Measurements from ENCODE around the gene ADRM1.

Gene ADRM1, protein sequence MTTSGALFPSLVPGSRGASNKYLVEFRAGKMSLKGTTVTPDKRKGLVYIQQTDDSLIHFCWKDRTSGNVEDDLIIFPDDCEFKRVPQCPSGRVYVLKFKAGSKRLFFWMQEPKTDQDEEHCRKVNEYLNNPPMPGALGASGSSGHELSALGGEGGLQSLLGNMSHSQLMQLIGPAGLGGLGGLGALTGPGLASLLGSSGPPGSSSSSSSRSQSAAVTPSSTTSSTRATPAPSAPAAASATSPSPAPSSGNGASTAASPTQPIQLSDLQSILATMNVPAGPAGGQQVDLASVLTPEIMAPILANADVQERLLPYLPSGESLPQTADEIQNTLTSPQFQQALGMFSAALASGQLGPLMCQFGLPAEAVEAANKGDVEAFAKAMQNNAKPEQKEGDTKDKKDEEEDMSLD

DNA sequence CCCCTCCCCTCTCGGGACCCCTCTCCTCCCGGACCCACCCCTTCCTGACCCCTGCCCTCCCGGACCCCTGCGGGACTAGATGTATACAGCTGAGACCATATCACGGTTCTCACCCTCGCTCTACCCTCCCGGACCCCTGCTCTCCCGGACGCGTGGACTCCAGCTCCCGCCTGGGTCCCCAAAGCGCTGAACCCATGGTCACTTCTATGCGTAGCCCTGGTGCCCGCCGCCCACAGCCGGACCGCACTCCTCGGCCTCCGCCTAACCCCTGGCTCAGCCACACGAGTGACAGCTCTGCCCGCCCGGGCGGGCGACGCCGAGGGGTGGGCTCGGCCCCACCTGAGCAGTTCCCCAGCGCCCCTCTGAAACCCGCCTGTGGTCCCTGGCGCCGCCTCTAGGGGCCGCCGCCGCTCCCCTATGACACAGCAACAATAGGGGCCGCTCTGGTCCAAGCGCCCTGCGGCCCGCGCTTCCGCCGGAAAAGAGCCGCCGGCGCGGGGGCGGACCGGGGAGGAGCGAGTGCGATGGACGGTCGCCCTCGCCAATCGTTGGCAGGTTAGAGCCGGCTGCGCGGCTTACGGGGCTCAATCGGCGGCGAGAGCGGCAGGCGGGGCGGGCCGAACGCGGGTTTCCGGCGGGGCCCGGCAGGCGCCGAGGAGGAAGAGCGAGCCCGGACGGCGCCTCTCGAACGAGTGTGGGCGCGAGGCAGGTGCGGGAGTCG lies at the start of gene ADRM1:
TSS of gene ADRM1 (plus strand) at position 657 of the 721 bp plus-strand sequence. CDS start 572 bp downstream, outside the sequence.
- no peak for FAIRE-seq

DNA sequence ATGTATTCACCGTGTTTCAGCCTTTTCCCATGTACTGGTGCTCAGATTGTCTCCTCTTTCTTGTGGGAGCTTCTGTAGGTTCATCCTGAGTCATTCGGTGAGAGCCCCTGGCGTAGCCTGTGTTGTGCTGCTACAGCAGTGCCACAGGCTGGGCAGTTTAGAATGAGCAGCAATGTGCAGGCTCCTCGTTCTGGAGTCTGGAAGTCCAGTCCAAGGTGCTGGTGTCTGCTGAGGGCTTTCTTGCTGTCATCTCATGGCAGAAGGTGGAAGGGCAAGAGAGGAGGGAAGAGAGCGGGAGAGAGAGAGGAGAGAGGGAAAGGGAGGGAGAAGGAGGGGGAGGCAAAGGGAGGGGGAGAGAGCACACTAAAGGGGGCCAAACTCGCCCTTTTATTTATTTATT lies 49.4 kb upstream of the ADRM1 start:
- no peak for FAIRE-seq

DNA sequence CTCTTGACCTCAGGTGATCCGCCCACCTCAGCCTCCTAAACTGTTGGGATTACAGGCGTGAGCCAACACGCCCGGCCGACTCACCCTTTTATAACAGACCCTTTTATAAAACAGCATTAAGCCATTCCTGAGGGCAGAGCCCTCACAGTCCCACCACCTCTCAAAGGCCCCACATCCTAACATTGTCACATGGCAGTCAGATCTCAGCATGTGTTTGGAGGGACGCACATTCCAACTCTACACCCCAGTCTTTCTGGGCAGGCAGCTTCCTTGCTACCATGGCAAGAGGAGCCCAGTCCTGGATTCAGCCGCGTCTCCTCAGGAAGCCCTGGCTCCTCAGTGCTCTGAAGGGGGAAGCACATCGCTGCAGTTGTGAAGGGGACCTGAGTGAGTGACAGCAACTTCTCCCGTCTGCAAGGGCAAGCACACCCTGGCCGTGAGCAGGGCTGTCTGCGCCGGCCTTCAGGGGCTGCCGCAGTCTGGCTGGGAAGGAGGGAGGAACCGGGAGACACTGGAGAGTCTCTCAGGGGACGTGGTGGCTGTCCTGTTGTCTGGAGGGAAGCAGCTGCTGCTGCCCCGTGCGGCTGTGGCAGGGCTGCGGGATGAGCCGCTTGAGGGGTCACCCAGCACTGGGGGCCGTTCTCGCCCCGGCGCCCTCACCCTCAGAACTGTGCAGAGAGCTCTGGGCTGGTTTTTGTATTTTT lies 48.6 kb upstream of the ADRM1 start:
- FAIRE-seq, result no peak

DNA sequence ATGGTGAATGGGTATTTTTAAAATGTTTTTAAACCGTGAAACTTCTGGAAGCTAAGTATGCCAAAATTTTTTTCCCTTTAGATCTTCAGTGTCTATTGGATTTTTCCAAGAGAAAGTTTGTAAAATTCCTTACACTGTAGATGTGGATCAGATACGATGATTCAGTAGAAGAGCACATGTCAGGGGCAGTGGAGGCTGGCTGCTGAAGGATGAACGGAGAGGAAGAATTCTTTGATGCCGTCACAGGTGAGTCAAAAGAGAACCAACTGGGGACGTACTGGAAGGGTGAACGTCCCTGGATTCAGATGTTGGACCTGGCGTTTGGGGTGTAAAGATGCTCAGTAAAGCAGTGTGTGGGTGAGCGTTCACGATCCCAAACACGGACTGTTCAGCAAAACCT lies 46.8 kb upstream of the ADRM1 start:
- FAIRE-seq, result no peak

DNA sequence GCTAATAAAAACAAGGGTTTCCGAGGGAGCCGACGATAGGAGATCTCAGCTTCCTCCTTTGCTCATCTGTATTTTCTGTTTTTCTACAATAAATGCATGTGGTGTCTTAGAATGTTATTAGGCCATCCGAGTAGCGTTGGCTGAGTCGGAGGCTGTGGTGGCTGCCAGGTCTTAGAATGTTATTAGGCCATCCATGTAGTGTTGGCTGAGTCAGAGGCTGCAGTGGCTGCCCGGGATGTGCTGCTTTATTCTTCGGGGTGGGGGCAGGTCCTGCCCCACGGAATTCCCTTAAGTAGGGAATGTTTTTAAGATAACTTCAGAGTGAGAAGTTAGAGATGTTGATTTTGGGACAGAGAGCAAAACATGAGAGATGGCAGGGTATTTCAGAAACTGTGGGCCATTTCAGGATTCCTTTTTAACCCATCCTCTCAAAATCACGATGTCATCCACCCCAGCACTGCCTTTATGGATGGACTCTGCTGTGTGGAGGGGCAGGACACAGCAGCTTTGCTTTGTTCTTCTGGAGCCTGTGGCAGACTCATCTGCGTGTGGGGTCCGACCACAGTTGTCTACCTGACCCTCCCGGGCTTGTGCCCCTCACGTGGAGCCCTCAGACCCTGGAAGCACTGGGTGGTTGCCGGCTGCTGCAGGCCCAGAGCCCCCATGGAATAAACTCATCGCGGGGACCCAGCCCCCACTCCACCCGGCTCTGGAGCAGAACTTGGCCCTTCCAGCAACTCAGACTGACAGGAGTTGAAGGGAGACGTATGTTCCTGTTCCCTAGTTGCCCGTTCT lies 44.1 kb upstream of the ADRM1 start:
- no peak for FAIRE-seq

DNA sequence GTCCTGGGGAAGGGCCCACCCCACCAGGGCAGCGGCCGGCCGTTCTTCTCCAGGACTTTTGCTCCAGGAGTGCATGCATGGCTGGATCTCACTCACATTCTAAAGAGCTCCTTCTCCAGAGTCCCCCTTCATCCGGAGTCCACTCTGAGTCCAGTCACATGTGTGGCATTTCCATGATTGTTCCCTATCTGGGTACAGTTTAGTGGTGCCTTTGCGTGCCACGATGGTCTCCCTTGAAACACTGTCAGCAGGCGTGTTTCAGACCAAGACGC lies 43.6 kb upstream of the ADRM1 start:
- no peak for FAIRE-seq

DNA sequence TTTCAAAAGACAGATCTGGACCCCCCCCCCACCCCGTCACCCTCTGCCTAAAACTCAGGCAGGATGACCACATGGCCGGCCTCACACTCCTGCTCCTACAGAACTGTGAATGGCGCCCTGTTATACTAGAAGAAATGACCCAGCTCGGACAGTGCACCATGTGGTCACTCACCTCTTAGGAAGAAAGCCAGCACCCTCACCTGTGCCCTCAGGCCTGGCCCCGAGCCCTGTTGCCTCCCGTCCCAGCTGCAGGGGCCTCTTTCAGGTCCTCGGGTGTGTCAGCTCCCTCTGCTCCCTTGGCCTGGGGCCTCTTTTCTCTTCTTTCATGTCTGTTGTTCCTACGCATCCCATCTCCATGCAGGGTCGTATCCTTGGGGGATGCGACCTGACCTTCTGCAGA lies 40.7 kb upstream of the ADRM1 start:
- FAIRE-seq, result no peak

DNA sequence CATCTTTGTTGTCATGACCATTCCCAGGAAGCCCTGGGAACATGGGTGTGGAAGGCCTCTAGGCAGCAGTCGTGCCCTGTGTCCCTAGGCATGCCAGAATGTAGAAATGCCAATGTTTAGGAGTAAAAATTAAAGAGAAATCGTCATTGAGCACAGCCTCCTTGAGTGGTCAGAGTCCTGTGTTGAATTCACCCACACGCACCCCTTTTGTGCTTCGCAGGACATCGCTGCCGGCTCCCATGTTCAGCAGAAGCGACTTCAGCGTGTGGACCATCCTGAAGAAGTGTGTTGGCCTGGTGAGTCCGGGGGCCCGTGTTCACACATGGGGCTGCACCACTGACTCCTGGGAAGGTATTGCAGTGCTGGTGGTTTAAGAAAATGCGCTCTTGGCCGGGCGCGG lies 39.4 kb upstream of the ADRM1 start:
- no peak for FAIRE-seq

DNA sequence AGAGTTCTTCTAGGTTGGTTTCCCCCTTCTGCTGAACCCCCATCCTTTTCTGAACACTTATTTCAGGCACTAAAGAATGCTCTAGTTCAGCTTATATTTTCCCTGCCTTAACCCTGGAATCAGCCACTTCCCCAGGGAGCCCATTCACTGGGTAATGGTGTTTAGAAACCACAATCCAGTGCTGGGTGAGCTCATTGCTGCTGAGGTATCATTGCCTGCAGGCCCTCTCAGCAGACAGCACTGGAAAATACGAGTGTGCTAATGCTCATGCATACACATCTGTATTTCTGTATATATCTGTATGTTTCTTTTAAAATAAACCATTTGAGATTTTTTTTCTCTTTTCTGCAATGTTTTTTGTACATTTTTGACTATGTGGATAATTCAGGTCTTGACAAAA lies 37.4 kb upstream of the ADRM1 start:
- no peak for FAIRE-seq

DNA sequence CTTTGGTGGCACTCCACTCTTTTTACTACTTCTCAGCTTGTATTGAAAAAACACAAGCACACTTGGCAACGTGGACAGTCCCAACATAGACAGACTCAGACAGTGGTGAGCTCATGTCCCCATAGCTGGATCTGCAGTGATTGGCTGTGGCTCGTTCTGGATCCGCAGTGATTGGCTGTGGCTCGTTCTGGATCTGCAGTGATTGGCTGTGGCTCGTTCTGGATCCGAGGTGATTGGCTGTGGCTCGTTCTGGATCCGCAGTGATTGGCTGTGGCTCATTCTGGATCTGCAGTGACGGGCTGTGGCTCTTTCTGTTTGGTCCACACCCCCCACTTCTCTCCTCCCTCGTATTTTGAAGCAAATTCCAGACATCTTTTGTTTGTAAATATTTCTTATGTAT lies 36.5 kb upstream of the ADRM1 start:
- no peak for FAIRE-seq

DNA sequence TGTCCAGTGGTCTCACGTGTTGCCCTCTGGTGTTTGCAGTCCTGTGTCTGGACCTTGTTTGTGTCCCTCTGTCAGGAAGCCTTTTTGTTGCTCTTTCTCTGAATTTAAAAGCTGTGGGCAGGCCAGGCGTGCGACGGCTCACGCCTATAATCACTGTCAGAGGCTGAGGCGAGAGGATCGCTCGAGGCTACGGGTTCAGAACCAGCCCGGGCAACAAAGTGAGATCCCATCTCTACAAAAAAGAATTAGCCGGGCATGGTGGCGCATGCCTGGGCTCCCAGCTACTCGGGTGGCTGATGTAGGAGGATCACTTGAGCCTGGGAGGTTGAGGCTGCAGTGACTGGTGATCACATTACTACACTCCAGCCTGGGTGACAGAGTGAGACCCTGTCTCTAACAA lies 35.9 kb upstream of the ADRM1 start:
- no peak for FAIRE-seq

DNA sequence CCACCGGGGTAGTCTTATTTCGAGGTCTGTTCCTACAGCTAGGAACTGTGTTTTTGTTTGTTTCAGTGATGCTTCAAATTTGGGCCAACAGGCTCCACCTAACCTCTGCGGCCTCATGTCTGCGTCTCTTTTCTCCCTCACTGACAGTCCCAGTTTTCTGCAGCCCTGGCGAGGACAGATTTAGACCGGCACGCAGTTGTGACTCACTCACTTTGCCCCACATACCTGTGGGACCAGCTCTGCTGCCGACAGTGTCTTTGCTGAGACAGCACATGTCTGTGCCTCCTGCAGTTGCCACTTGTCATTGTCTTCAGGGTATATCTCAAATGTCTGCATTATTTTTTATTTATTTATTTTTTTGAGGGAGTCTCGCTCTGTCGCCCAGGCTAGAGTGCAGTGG lies 35.3 kb upstream of the ADRM1 start:
- no peak for FAIRE-seq

DNA sequence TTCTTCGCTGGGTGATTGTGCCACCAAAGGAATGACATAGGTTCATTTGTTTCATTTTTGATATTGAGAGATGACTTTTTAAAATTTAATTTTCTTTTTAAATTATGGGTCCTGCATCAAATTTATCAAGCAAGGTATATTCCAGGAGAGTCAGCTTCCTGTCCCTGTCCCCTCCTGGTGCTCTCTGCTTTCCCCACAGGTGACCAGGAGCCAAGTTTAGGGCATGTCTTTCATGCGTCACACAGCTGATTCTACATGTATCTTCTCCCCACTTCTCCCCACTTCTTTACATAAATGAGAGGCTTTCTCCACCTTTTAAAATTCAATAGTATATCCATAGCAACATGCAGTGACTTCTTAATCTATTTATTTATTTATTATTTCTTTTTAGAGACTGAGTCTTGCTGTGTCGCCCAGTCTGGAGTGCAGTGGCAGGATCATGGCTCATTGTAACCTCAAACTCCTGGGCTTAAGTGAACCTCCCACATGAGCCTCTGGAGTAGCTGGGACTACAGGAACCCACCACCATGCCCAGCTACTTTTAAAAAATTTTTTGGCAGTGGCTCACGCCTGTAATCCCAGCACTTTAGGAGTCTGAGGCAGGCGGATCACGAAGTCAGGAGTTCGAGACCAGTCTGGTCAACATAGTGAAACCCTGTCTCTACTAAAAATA lies 34.4 kb upstream of the ADRM1 start:
- no peak for FAIRE-seq

DNA sequence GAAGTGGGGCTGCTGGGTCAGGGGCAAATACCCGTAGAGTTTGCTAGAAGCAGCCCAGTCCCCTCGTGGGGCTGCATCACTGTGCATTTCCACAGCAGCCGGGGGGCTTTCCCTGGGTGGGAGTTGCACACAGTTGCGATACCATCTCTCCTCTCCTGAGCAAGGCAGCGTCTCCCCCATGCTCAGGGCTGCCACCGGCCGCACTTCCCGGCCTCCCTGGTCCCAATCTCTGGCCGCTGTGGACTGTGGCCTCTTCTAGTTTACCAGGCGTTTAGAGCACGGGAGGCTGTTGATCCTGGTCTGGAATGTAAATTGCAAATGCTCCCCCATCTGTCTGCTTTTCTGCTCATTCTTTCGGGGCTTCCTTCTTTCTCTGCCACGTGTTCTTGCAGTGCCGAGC lies 33.4 kb upstream of the ADRM1 start:
- FAIRE-seq, result no peak

DNA sequence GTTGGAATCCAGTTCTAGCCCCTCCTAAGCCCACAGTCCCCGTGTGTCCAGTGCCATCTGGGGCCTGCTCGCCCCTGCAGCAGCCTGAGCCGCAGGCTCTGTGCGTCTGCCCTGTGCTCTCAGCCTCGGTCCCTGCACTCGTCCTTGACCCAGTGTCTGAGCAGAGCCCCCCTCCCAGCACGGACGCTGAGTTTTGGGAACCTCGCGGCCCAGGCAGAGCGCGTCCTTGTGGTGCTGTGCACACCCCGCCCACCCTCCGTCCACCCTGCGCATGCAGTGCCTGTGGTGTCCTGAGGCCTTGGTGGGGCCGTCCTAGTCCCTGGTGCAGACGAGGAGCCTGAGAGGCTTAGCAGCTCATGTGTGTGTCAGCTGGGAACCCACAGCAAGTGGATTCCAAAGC lies 32.9 kb upstream of the ADRM1 start:
- no peak for FAIRE-seq

DNA sequence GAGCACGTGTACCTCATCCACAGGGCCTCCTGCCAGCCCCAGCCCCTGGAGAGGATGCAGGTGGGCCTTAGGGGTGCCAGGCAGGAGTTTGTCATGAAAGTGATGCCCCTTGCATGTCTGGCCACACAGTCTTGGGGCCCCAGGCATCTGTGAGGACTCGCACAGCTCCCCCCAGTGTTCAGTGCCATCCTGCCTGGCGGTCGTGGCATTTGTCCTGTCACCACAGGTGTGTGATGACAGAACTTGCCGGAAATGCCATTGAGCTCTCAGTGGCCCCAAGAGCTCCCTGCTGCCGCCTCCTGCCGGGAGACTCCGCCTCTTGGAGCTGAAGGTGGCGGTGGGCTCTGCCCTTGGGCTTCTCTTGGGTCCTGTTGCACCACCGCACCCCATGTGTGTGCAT lies 30.6 kb upstream of the ADRM1 start:
- no peak for FAIRE-seq

DNA sequence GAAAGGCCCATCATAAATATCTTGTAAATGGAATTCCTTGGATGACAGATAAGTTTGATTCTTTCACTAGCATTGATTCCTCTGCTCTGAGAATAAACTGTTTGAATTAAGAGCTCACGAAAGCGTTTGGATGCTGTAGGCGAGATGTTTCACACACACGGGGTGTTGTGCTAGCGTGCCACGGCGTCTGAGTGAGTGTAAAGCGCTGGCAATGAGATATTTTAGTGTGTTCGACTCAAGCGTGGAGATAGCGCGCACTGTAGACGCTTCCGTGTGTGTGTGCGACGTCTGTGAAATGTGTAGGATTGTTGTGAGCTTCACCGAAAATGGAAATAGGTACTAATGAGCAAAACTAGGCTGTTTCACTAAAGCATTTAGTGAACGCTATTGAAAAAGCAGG lies 29.4 kb upstream of the ADRM1 start:
- no peak for FAIRE-seq

DNA sequence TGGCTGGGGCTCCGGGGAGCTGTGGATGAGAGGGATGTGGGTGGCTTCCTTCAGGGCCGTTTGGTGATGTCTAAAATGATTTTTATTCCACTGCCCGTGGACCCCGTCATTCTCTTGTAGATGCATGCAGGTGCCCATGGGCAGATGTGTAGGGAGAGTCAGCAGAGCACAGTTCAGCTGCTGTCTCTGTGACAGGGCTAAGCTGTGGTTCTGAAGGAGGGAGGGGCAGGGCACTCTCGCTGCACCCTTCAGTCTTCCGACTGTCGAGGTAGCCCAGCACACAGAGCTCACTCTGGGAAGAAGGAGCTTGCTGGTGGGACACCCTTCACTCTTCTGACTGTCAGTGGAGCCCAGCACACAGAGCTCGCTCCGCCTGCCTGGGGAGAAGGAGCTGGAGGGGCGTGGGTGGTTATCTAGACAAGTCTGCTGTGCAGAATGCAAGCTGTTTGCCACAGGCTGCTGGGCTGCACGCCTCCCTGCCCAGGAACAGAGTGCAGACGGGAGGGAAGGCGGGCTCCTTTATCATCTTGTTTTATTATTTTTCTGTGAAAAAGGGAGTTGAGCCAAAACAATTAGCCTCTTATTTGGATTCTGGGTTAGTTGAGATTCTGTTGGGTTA lies 28.4 kb upstream of the ADRM1 start:
- no peak for FAIRE-seq

DNA sequence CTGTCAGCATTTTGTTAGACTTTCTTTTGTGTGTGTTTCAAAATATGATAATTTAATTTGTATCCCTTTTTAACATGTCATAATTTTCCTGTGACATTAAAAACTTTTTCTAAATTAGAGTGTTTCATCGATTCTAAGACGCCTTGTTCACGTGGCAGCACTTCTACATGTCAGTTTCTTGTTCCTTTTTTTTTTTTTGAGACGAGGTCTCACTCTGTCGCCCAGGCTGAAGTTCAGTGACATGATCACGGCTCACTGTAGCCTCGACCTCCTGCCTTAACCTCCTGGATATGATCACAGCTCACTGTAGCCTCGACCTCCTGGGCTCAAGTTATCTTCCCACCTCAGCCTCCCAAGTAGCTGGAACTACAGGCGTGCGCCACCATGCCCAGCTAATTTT lies 27.6 kb upstream of the ADRM1 start:
- no peak for FAIRE-seq

DNA sequence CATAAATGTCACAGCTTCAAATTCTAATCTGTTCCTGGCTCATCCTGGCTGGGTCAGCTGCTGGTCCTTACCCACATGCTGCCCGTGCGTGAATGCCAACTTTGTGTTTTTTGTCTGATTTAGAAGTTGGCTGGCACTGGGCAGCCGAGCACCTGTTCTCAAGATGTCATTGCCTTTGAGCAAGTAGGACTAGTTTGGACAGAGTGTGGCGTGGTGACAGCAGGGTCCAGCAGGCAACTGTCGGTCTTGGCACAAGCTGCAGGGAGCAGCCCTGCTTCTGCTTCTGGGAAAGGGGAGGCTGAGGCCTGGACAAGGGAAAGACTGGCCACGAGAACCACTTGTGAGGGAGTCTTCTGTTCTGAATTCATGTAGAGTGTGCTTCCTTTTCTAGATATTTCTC lies 26.4 kb upstream of the ADRM1 start:
- no peak for FAIRE-seq

DNA sequence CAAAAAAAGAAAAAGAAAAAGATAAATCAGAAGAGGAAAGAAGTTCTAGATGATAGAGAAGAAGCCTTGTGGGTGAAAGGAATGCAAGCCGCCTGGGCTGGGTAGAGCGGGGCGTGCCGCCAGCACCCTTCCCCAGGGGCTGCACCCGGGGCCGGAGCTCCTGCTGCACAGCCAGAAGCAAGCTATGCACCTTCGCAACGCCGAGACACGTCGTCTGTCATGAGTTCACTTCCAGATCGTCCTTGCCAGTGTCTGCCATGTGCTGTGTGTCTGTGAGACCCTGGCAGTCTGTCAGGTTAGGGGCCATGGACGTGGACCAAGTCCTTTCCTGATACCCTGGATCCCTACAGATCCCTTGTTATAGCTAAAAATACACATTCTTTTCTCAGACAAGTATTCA lies 25.5 kb upstream of the ADRM1 start:
- FAIRE-seq, result no peak

DNA sequence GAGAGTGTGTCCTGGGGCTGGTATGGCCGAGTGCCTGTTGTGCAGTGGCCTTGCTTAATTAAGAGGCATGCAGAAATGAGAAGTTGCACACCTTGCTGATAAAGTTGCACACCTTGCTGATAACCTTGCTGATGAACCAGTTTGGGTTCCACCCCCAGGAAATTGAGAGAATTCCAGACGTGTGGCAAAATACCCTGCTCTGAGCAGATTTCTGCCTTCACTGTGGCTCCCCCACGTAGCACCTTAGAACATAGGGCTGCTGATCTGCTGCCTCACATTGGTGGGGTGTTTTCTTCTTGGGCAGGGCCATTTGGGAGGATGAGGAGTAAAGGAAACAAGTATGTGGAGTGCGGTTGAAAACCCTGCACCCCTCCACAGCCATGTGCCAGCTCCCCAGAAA lies 22.5 kb upstream of the ADRM1 start:
- FAIRE-seq, result no peak

Measured in A204.1 (cell line).